ENCODE data around the gene PPAN.

PPAN gene

DNA sequence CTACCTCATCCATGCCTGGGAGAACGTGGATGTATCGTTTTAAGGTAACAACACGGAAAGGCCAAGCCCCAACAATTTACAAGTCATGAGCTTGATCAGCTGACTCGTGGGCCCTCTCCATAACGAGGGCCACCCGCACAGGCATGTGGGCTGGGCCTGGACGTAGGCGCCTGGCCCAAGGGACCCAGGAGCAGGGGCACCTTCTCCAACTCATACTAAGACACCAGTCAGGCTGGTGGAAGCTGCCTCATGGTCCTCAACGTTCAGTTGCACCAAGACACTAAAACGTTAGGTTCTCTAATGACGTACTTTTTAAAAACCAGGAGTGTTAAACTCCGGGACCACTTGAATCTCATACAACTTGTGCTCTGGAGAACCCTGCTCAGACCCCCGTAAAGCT lies 35.3 kb downstream of the PPAN start:
- DNase-seq (ENCODE audit: low spot score), result no peak

DNA sequence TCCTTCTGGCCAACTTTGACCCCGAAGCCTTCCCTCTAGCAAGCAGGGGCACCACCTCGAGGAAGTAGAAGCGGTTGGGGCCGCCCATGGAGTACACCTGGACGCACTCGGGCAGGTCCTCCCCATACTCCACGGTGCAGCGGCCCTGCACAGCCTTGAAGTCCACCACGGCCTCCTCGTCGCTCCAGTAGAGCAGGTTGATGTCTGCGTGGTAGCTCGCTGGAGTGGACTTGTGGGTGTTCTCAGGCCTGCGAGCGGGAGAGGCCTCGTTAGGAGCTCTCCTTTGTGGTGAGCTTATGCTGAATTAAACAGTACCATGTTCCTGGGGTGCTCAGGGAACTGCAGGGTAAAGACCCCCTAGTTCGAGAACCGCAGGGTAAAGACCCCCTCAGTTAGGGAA lies 35.8 kb downstream of the PPAN start:
- DNase-seq (ENCODE audit: low spot score), result no peak

DNA sequence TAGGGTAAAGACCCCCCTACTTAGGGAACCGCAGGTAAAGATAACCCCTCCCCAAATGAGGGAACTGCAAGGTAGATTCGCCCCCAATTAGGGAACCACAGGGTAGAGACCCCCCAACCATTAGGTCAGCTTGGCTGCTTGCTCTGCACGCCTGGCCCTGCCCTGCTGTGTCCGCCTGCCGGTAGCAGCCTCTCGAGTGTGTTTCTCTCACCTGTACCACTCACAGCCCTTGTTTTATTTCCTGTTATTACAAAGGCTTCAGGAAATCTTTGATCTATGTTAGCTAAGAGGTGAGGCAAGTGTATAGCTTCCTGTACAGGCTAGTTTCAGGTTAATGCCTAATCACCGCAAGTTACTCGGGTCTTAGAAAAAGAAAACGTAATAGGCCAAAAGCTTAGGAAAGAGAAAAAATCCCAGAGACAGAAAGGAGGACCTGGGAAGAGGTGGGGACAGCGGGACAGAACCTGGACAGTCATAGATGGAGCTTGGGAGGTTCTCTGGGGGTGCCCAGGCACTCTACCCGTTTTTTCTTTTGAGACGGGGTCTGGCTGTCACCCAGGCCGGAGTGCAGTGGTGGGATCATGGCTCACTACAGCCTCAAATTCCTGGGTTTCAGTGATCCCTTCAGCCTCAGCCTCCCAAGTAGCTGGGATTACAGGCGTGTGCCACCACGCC lies 36.7 kb downstream of the PPAN start:
- DNase-seq (ENCODE audit: low spot score), result no peak

DNA sequence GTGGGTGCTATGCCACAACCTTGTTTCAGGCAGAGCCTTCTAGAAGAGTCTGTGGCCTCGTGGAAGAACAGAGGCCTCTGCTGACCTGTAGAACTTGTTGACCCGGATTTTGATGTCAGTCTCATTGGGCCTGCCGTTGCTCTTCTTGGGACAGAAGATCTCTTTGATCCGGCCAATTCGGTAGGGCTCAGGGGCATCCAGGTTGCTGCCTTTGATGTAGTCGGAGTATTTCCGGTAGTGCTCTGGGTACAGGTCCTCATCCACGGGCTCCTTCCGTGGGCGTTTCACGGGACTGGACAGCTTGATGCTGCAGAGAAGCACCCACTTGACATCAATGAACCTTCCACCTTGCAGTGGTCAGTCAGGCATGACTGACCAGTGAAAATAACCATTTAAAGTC lies 37.5 kb downstream of the PPAN start:
- no peak for DNase-seq (ENCODE audit: low spot score)

DNA sequence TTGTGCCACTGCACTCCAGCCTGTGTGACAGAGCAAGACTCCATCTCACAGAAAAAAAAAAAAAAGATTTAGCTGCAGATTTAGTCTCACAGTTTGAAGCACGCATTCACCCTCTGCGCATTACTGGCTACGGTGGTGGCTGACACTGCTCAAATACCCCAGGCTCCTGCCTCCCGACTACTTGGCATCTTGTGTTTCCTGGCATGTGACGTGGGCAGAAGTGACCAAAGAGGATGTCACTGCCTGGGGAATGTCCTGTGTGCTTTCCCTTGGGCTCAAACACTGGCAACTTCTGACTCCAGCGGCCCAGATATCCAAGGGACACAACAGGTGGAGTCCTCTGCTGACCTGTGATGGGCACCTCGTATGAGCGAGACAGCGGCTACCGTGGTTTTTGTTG lies 38.2 kb downstream of the PPAN start:
- DNase-seq (ENCODE audit: low spot score), result no peak

DNA sequence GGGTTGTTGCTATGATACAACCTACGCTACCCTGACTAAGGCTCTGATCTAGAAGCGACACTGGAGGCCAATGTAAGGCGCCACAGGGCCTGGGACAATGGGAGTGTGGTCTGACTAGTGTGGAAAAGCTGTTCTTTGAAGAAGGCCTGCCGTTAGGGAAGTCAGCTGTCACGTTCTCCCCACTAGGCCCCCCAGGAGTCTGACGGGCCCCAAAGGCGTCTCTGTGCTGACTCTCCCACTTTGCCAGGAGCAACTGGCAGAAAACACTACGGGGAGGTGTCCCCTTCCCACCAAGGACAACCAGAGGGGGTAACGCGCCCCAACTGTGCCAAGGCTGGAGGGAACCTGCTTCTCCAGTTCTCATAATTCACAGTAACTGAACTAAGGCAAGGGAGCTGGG lies 38.9 kb downstream of the PPAN start:
- no peak for DNase-seq (ENCODE audit: low spot score)

DNA sequence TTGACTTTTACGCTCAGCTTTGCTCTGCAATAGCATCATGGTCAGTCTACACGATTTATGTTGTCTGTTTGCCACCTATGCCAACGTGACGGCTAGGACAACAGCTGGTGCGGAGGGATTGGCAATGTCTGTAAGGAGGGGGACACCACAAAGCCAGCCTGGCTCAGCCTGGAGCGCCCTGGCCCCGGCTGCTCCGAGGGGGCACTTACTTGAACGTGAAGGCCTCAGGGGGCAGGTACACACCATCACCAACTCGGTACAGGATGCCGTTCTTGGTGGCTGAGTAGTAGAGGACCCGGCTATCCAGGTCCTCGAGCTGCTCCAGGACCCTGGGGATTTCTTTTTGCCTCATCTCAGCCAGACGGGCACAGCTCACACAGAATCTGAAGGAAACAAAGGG lies 40.0 kb downstream of the PPAN start:
- DNase-seq (ENCODE audit: low spot score), result no peak

DNA sequence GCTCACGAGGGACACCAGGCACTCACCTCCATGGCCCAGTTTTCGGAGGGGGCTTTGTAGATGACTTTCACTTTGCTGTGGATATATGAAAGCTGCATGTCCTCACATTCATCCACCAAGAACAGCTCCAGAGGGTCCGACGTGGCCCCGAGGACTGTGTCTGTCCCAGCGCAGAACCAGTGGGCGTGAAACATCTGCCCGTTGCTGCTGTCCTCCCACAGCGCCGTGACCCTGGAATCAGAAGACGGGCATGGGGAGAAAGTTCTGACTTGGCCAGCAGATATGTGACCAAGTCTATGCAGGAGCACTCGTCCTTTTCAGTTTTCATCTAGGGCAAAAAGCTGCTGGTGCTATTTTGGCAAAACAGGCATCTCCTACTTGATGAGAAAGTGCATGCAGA lies 43.3 kb downstream of the PPAN start:
- no peak for DNase-seq (ENCODE audit: low spot score)

DNA sequence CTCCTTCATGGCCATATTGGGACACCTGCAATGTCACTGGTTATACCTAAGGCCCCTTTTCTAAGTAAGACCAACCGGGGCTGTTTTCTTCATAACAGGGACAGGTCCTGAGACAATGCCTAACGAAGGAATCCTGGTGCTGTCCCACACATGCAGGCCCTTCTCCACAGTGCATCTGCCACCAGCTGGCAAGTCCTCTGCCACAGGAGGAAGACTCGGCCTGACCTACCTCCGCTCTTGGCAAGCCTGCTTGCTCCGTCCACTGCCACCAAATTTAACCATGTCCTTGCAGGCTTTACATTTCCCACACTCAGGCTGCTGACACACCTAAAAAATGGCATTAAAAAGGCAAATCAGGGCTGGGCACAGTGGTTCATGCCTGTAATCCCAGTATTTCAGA lies 45.4 kb downstream of the PPAN start:
- no peak for DNase-seq (ENCODE audit: low spot score)

DNA sequence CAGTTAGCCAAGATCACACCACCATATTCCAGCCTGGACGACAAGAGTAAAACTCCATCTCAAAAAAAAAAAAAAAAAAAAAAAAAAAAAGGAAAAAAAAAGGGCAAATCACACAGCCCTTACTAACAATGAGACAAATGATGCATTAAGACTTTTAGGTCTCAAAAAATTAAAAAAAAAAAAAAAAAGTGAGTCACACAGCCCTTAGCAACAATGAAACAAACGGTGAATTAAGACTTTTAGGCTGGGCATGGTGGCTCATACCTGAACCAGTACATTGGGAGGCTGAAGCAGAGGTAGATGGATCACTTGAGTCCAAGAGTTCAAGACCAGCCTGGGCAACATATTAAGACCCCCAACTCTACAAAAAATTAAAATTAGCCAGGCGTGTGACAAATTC lies 45.9 kb downstream of the PPAN start:
- DNase-seq (ENCODE audit: low spot score), result no peak

DNA sequence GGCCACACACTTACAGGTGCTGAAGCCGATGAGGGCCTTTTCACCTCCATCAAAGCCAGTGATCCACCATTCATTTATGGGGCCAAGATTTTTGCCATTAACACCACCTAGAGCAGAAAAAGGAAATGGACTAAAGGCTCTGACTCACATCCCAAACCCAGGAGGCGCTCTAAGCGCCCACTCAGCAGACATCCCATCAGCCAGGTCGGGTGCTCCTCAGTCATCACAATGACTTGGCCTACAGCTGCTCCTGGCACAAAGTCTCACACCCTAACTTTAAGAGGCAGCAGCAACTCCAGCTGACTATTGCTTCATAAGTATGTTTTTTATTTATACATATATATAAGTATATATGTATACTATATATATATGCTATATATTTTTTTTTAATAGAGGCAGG lies 49.7 kb downstream of the PPAN start:
- DNase-seq (ENCODE audit: low spot score), result no peak

DNA sequence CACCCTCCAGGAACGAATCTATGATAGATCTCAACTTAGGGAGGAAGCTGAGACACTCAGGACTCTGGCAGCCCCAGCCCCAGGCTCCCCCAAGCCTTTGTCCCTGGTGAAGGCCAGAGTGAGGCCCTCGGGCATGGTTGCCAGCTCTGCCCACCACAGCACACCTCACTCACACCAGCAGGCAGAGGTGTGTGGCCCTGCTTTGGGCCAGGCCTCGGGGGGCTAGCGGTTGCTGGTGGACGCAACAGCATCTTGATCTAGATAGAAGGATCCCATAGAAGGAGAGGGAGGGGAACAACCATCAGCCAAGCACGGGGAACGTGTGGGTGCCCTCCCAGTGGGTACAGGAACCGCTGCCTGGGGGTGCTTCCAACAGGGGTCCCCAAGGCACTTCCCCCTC lies 51.9 kb downstream of the PPAN start:
- DNase-seq (ENCODE audit: low spot score), result no peak

DNA sequence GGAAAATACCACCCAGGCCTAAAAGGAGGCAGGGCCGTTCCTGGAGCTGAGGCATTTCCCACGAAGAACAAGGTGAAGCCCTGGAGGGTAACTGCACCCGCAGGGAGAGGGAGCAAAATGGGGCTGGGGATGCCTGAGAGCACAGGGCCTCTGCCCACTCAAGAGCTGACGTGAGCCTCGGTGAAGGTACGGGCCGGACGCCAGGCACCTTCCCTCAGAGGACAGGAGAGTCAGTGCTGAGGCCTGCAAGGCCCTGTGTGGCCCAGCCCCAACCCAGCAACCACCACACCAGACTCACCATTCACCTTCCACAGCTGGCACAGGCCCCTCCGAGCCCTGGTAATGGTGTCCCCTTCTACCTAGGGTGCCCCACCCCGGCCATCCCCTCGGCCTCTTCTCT lies 52.3 kb downstream of the PPAN start:
- DNase-seq (ENCODE audit: low spot score), result no peak

DNA sequence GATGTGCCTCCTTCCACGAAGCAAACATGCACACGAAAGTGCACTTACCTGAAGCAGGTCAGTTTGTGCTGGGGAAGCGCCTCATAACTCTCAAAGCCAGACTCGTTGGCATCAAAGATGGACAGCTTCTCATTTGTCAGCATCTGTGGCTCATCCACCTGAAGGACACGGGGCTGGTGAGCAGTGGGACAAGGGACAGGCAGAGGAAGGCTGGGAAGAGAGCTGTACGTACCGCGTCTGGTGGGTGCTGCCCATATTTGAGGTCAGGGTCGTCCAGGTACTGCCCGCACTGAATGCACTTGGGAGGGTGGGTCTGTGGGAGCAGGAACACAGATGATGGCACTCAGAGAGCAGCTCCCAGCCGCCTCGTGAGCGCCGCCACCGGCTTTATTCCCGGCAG lies 53.4 kb downstream of the PPAN start:
- DNase-seq (ENCODE audit: low spot score), result no peak

All from hematopoietic multipotent progenitor cell treated with erythropoietin and hydrocortisone succinate and interleukin-3 and kit ligand, for 15 days (in vitro differentiated cells).